Embryonic facial prominence (tissue), 1 donor: ENCODE results near the gene PLIN4.
"Not testable (repeated sequence)": the region's sequence is repeated elsewhere in the genome, so short reads cannot be mapped to it uniquely, and the experiment has no call there.

Experiments
- DNase-seq: peaks from one replicate; pipeline ENCODE4 v3.0.0-alpha.2; 2016; ENCODE audit errors: extremely low spot score

The PLIN4 gene, protein sequence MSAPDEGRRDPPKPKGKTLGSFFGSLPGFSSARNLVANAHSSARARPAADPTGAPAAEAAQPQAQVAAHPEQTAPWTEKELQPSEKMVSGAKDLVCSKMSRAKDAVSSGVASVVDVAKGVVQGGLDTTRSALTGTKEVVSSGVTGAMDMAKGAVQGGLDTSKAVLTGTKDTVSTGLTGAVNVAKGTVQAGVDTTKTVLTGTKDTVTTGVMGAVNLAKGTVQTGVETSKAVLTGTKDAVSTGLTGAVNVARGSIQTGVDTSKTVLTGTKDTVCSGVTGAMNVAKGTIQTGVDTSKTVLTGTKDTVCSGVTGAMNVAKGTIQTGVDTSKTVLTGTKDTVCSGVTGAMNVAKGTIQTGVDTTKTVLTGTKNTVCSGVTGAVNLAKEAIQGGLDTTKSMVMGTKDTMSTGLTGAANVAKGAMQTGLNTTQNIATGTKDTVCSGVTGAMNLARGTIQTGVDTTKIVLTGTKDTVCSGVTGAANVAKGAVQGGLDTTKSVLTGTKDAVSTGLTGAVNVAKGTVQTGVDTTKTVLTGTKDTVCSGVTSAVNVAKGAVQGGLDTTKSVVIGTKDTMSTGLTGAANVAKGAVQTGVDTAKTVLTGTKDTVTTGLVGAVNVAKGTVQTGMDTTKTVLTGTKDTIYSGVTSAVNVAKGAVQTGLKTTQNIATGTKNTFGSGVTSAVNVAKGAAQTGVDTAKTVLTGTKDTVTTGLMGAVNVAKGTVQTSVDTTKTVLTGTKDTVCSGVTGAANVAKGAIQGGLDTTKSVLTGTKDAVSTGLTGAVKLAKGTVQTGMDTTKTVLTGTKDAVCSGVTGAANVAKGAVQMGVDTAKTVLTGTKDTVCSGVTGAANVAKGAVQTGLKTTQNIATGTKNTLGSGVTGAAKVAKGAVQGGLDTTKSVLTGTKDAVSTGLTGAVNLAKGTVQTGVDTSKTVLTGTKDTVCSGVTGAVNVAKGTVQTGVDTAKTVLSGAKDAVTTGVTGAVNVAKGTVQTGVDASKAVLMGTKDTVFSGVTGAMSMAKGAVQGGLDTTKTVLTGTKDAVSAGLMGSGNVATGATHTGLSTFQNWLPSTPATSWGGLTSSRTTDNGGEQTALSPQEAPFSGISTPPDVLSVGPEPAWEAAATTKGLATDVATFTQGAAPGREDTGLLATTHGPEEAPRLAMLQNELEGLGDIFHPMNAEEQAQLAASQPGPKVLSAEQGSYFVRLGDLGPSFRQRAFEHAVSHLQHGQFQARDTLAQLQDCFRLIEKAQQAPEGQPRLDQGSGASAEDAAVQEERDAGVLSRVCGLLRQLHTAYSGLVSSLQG (N-terminal part only)

DNA sequence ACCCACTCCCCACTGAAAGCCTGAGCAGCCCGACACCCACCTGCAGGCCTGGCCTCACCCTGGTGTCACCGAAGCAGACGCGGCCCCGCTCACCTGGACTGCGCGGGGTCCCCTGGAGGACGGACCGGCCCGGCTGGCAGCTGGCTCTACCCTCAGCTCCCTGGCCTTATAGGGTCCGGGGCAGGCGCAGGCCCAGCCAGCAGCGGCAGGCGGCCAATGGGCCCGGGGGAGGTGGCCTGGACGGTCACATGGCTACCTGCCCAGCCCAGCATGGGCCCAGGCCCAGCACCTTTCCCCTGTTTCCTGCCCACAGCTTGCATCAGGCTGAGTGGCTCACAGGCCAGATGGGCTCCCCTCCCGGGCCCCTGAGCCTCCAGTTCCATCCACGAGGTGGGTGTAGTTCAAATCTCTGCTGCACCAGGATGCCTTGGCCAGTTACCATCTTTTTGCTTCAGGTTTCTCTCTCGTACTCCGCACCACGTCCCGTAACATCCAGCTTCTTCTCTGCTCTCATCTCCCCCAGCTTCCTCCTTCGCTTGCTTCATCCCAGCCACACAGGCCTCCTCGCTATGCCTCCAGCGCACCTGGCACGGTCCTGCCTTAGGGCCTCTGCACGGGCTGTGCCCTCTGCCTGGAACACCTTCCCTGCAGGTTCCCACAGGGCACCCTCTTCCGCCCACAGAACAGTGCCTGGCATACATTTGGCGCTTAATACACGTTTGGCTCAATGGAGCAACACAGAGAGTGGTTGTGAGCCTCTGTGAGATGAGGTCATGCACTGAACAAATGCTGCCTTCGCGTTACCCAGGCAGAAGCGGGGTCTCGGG lies at the start of gene PLIN4:
TSS of gene PLIN4 (minus strand) at position 142 of the 827 bp plus-strand sequence. CDS start 214 bp downstream, outside the sequence.
- DNase-seq, result no peak

DNA sequence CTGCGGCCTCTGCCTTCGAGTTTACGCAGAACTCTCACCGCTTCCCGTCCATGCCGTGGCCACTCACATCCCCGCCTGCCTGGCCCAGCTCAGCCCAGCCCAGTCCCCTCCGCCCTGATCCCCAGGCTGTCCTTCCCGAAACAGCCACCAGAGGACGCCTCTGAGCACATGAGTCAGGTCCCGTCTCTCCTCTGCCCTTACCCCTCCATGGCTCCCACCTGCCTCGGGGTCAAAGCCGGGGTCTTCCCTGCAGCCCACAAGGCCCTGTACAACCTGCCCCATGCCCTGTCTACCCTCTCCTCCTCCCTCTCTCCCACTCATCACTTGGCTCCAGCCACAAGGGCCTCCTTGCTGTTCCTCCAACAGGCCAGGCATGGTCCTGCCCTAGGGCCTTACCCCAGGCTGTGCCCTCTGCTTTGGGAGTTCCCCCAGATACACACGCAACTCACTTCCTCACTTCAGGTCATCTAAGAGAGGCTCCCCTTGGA lies 49.3 kb upstream of the PLIN4 start:
- no peak for DNase-seq

DNA sequence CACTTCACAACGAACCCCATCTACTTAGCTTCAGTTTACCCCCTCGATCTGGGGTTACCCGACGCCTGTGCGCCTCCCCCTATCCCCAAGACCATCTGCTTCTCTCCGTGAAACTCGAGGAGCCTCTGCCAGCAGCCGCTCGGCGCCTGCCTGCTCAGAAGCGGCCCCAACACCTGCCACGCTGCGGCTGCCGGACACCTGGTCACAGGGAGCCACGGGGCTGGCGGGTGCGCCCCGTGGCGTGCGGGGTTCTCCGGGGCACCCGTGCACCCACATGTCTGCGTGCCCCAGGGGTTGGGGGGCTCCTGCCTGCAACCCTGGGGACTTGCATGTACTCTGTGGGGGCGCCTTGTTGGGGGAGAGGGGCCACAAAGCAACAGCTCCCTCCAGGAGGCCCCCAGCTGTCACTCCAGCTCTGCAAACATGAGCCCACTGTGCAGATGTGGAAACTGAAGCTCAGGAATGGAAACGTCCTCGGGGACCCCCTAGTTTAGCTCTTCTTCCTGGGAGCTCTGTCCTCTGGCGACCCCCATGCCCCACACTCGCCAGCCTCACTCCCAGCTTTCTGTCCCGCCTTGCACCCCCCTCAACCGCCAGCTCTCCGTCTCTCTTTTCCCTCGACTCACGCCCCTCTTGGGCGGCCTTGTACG lies 48.2 kb upstream of the PLIN4 start:
- no peak for DNase-seq

DNA sequence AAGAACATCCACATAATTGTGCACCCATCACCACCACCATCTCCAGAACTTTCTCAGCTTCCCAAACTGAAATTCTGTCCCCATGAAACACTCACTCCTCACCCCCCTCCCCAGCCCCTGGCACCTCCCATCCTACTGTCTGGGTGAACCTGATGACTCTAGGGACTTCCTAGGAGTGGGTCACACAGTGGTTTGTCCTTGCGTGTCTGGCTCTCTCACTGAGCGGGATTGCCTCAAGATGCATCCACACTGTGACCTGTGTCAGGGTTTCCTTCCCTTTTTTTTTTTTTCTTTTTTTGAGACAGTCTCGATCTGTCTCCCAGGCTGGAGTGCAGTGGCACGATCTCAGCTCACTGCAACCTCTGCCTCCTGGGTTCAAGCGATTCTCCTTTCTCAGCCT lies 45.3 kb upstream of the PLIN4 start:
- not testable (repeated sequence) for DNase-seq

GRCh38 chr19:4562085-4562484 lies 43.8 kb upstream of the PLIN4 start:
- not testable (repeated sequence) for DNase-seq

DNA sequence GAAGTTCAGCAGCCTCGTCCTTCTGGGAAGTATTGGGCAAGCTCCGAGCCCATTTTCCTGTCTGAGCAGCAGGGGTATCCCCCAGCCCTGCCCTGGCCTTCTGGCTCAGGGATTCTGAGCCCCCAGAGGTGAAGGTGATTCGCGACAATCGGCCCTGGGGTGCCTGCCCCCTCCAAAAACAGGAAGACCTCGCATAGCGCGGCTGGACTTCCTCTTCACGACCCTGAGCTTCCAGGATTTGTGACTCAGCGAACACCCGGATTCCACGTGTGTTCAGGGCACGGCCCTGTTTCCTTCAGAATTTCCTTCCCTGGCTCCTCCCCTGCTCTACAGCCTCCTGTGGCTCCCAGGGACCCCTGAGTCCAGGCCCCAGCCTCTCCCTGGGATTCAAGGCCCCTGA lies 41.3 kb upstream of the PLIN4 start, which contains the start of gene SEMA6B:
TSS of gene SEMA6B (minus strand) at position 116 of the 400 bp plus-strand sequence. CDS start 1,227 bp downstream, outside the sequence.
- no peak for DNase-seq

- DNase-seq, result no peak
These were observed 40.0 kb upstream of the PLIN4 start for GRCh38 chr19:4557971-4558941.

DNA sequence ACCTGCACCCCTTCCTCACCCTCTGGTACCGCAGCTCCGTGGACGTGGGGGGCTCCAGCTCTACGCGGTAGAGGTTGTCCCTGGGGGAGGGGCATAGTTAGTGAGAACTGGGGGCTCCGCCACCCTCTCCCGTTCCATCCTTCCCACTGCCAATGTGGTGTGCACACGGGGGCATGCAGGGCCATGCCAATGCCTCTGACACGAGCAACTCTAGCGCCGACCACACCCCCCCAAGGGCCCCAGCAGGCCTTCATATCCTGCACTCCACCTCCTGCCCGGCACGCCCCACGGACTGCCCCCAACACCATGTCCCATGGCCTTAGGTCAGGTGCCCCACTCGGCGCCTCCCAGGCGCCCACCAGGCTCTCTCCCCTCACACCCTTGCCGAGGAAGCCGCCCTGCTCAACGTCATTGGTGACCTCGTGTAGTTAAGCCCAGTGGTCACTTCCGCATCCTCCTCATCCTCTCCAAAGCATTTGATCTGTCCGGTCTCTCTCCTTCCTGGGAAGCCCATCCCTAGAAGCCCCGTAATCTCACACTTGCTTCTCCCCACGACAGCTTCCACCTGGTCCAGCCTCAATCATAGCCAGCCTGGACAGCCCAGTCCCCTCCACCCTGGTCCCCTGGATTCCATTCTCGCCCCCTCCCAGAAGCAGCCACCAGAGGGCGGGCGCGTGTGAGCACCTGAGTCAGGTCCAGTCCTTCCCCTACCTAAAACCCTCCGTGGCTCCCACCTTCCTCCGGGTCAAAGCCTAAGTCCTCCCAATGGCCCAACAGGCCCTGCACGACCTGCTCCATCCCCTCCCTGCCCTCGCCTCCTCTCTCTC lies 39.1 kb upstream of the PLIN4 start:
- no peak for DNase-seq

DNA sequence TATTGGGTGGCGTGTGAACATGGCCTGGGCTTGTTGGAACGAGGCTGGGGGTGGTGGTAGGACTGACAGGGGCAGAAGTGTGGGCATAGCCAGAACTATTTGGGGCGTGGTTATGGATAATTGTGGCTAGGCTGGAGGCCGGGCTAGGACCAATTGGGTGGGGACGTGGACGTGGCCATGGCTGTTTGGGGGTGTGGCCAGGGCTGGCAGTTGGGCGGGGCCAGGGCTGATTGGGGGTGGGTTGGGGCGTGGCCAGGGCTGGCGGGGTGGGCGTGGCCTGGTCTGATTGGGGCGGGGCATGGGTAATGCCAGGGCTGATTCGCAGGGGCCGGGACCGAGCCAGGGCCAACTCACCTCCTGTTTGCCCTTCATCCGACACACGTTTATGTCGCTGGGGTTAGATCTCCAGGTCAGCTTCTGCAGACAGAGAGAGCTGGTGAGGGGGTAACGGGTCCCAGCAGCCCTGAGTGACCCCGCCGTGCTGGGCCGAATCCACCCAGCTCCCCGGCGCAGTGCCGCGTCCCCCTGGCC lies 38.4 kb upstream of the PLIN4 start:
- no peak for DNase-seq

GRCh38 chr19:4555657-4556561 lies 37.6 kb upstream of the PLIN4 start:
- no peak for DNase-seq

- no peak for DNase-seq
These were observed 36.4 kb upstream of the PLIN4 start for GRCh38 chr19:4554717-4555116.

GRCh38 chr19:4553775-4554174 lies 35.5 kb upstream of the PLIN4 start:
- no peak for DNase-seq

- DNase-seq, result no peak
These were observed 34.9 kb upstream of the PLIN4 start for GRCh38 chr19:4553092-4553695.

DNA sequence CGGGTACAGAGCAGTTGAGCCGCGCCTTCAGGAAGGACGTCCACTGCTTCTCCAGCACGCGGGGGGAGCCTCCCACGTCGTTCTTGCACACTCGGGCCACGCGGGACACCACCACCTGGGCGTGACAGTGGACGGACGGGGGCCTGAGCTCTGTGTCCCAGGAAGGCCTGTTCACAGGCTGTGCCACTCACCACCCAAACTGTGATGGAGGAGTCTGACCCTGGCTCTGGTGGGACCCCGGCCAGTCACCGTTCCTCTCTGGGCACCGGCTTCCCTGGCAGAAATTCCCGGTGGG lies 34.2 kb upstream of the PLIN4 start:
- DNase-seq, result no peak

- no peak for DNase-seq
These were observed 32.3 kb upstream of the PLIN4 start for GRCh38 chr19:4550479-4551050.

- DNase-seq, result no peak
These were observed 31.7 kb upstream of the PLIN4 start for GRCh38 chr19:4550018-4550417.
